GM19455 (cell line): ENCODE data around the gene PCBP3.
"Not testable (repeated sequence)": the region's sequence is repeated elsewhere in the genome, so short reads cannot be mapped to it uniquely, and the experiment has no call there.

Experiments used
- ATAC-seq: cut with Tn5 transposase; IDR thresholded peaks from one replicate; pipeline ENCODE4 v1.9.1; 2021; ENCODE audit not compliant: unreplicated experiment

Gene PCBP3

GRCh38 chr21:45802956-45803617, 159.6 kb downstream of the PCBP3 start:
- ATAC-seq, result no peak

DNA sequence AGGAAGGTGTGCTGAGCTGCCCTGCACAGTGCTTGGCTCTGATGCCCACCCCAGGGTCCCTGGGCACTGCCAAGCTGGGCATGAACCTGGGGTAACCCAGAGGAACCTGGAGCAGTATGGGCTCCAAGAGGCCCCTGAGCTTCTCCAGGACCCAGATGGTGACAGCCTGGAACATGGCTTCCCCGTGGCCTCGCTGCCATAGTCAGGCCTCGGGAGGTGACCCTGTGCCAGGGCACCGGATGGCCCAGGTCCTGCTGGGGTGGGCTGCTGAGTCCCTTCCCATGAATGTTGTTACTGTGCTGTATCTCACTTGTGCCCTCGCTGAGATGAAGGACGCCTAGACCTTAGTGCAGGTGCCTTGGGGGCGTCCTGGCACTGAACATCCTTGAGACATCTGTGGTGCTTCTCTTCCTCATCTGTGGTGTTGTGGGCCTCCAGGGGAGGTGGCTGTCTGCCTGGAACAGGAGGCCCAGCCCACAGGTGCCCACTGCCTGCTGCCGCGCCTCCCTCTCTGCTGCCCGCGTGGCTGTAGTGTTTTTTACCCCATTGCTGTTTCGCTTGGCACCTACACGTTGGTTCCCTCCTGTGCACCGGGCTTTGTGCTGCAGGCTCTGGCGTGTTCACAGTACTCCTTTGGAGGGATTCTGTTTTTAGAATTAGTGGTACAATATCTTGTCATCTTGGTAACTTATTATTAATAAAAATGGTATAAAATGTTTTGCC, 160.3 kb downstream of the PCBP3 start:
- no peak for ATAC-seq

GRCh38 chr21:45804809-45805313, 161.3 kb downstream of the PCBP3 start:
- ATAC-seq, result no peak

DNA sequence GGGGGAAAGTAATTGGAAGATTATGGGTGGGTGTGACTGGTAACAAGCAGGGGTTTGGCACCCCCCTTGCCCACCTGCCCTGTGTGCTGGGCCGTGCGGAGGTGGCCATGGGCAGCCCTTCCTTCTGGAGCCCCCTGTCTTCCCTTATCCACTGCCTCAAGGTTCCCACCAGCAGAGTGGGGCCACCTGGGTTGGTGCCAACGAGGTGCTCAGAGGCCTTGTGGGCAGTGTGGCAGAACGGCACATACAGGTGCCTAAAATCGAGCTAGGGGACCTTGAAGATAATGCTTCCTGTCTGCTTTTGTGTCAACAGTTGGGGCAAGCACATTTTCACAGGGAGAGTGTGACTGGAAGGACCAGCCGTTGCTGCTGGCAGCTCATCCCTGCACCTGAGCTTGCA, 161.8 kb downstream of the PCBP3 start:
- no peak for ATAC-seq

DNA sequence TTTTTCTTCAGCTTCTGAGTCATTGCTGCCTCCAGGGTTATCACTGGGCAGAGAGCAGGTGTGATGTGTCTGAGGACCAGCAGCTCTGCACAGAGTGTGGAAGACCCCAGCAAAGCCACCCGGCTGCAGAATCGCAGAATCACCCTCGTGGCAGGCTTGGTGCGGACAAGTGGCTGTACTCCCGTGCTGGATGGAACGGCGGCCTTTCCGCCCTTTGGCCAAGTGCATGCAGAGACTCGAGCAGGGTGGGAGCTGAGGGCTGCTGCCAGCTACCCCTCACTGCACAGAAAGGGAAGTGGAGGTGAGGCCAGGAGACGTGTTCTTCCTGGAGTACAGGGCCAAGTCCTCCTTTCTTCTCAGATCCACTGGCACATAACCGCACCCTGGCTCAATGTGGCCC, 162.5 kb downstream of the PCBP3 start:
- no peak for ATAC-seq

DNA sequence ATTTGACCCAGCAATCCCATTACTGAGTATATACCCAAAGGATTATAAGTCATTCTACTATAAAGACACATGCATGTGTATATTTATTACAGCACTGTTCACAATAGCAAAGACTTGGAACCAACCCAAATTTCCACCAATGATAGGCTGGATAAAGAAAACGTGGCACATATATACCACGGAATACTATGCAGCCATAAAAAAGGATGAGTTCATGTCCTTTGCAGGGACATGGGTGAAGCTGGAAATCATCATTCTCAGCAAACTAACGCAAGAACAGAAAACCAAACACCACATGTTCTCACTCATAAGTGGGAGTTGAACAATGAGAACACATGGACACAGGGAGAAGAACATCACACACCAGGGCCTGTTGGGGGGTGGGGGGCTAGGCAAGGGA, 165.1 kb downstream of the PCBP3 start:
- ATAC-seq, result not testable (repeated sequence)

DNA sequence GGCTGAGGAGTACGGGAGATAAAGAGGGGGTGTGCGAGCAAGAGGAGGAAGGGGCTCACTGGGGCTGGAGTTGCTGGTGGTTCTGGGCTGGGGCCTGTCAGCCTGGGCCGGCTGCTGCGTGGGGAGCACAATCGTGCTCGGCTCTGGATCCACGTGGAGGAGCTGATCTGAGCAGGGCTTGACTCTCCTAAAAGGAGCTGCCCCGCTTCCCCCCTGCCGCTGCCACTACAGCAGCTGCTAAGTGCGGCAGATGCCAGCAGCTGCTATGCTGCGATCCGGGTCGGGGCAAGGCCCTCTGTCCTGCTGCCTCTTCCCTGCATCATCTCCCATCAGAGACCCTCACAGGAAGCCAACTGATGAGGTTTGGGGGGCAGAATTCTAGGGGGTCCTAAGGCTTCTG, 165.9 kb downstream of the PCBP3 start:
- no peak for ATAC-seq

- no peak for ATAC-seq
These were observed 167.6 kb downstream of the PCBP3 start for GRCh38 chr21:45811136-45811535.

DNA sequence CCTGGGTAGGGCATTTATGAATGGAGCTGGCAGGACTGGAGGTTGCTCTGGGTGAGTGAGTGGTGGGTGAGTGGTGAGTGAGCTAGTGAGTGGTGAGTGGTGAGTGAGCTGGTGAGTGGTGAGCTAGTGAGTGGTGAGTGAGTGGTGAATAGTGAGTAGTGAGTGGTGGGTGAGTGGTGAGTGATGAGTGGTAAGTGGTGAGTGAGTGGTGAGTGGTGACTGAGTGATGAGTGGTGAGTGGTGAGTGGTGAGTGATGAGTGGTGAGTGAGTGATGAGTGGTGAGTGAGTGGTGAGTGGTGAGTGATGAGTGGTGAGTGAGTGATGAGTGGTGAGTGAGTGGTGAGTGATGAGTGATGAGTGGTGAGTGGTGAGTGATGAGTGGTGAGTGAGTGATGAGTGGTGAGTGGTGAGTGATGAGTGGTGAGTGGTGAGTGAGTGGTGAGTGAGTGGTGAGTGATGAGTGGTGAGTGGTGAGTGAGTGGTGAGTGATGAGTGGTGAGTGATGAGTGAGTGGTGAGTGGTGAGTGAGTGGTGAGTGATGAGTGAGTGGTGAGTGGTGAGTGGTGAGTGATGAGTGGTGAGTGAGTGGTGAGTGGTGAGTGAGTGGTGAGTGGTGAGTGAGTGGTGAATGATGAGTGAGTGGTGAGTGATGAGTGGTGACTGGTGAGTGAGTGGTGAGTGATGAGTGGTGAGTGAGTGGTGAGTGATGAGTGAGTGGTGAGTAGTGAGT, 170.8 kb downstream of the PCBP3 start:
- ATAC-seq, result not testable (repeated sequence)

DNA sequence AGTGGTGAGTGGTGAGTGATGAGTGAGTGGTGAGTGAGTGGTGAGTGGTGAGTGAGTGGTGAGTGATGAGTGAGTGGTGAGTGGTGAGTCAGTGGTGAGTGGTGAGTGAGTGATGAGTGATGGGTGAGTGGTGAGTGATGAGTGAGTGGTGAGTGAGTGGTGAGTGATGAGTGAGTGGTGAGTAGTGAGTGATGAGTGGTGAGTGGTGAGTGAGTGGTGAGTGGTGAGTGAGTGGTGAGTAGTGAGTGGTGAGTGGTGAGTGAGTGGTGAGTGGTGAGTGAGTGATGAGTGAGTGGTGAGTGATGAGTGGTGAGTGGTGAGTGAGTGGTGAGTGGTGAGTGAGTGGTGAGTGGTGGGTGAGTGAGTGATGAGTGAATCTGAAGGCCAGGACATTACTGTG, 172.3 kb downstream of the PCBP3 start:
- ATAC-seq, result not testable (repeated sequence)

GRCh38 chr21:45816794-45817193, 173.3 kb downstream of the PCBP3 start:
- no peak for ATAC-seq

DNA sequence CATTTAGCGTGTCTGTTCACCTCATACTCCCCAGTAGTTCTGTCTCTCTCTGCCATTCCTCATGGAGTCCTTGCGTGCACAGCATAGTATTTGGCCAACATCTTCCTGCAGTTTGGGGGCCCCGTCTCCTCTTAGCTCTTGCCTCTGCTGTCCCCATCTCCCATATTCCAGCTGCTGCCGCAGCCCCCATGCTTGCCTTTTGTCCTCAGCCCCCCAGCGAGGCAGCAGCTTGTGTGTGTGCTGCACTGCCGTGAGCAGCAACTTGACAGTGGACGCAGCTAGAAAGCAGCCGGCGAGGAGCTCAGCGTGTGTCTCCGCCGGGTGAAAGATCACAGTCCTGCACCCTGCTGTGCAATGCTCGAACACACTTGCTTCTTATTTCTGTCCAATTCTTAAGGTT, 173.8 kb downstream of the PCBP3 start:
- ATAC-seq, result no peak

DNA sequence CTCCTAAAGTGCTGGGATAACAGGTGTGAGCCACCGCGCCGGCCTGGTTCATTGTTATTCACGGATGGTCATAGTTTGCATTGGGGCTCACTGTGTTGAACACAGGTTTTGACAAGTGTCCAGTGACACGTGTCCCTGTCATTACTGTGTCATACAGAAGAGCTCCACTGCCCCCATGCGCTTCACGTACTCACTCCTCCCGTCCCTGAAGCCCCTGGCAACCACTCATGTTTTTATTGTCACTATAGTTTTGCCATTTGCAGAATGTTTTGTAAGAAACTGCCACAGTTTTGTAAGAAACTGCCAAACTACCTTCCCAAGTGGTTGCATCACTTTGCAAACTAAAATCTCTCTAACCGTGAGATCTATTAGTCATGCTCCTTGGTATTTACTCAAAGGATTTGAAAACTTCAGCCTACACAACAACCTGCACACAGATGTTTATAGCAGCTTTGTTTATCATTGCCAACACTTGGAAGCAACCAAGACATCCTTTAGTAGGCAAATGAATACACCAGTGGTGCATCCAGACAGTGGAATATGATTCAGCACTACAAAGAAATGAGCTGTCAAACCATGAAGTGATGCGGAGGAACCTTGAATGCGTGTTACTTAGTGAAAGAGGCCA, 174.9 kb downstream of the PCBP3 start:
- no peak for ATAC-seq

DNA sequence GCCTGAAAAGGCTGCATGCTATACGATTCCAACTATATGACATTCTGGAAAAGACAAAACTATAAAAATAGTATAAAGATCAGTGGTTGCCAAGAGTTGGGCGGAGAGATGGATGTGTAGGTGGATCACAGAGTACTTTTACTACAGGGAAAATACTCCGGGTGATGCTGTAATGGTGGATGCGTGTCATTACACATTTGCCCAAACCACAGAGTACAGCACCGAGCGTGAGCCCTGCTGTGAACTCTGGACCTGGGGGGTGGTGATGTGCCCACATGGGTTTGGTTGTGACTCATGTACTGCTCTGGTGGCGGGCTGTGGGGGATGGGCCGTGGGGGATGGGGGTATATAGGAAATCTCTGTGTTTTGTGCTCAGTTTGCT, 175.4 kb downstream of the PCBP3 start:
- ATAC-seq, result no peak

DNA sequence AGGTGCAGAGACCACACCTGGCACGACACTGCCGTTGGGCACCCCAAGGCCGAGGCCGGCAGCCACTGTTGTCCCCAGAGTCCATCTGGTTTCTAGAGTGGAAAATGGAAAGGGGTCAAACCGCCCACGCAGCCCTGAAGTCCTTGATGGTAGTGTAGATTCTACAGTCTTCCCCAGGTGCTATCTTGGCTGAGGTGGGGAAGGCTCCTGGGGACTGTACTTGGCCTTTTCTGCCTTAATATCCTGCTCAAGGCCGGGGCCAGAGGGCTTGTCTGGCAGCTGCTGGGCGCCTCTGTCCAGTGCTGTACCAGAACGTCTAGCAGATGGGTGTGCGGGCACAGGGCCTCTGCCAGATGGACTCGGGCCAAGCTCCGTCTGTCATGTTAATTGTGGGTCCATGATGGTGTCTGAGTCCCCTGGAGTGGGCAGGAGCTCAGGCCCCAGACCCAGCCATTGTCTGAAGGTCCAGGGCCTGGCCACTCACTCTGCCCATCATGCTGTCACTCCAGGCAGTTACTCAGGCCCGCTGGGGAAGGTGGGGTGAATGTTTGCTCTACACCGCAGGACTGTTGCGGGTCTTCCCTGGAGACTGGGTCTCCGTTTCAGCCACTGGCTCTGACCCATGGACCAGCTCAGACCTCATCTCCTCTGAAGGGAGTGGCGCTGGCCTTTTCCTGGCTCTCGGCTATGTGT, 176.1 kb downstream of the PCBP3 start:
- no peak for ATAC-seq

GRCh38 chr21:45820171-45821091, 176.9 kb downstream of the PCBP3 start:
- ATAC-seq, result no peak

- no peak for ATAC-seq
These were observed 177.9 kb downstream of the PCBP3 start for GRCh38 chr21:45821315-45821962.

DNA sequence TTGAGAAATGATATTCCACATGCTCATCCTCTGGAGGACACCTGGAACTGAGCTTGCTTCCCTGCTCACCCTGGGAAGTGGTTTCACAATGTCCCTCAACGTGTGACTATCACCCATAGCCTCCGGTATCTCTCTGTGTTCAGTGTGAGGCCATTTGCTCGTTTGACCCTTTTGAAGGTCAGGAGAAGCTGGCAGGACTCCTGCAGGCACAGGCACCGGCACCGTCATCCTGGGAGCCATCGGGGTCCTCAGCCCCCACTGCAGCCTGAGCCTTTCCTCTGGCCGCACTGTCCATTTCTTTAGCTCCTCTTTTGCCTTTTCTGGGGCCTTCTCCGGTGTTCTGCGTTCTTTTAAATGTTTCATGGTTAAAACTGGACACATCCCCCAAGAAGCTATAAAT, 178.5 kb downstream of the PCBP3 start:
- ATAC-seq, result no peak

- ATAC-seq, result no peak
These were observed 179.0 kb downstream of the PCBP3 start for GRCh38 chr21:45822429-45823099.
